ENCODE data around the gene DEGS1.

Gene DEGS1

GRCh38 chr1:224211206-224211962 lies 28.3 kb downstream of the DEGS1 start (continued):
- TF ChIP-seq ZNF692 (tag by site-specific recombination; IDR thresholded peaks at IDR 0.05) (0 out of 2 replicates have a peak, but pooled peaks have one; percentile 13), ZNF776 (tag by site-specific recombination; IDR thresholded peaks at IDR 0.05; ENCODE audit: borderline replicate concordance) (no peak), FEZF1 (tag by site-specific recombination; IDR thresholded peaks at IDR 0.05) (peak; percentile 88), ZNF335 (tag by site-specific recombination; conservative IDR thresholded peaks at IDR 0.05) (peak; percentile 69), GLIS1 (tag by site-specific recombination; IDR thresholded peaks at IDR 0.05) (peak; percentile 57), ZBTB1 (tag by site-specific recombination; IDR thresholded peaks at IDR 0.05) (no peak), ZNF449 (tag by site-specific recombination; IDR thresholded peaks at IDR 0.05) (0 out of 2 replicates have a peak, but pooled peaks have one; percentile 9), MZF1 (tag by site-specific recombination; IDR thresholded peaks at IDR 0.05; ENCODE audit: borderline replicate concordance) (peak; percentile 21; the same call in 1 of the 2 replicates), ZNF394 (tag by site-specific recombination; IDR thresholded peaks at IDR 0.05; ENCODE audit: borderline replicate concordance) (no peak), AEBP2 (tag by site-specific recombination; IDR thresholded peaks at IDR 0.05; ENCODE audit: borderline replicate concordance) (no peak), ZNF660 (tag by site-specific recombination; IDR thresholded peaks at IDR 0.05) (peak; percentile 95; the same call in 1 of the 2 replicates), ZNF629 (tag by site-specific recombination; IDR thresholded peaks at IDR 0.05) (peak; percentile 46; the same call in 1 of the 2 replicates), ZBTB17 (tag by site-specific recombination; IDR thresholded peaks at IDR 0.05) (0 out of 2 replicates have a peak, but pooled peaks have one; percentile 10), HIC1 (tag by site-specific recombination; IDR thresholded peaks at IDR 0.05) (no peak), ZBTB20 (tag by site-specific recombination; IDR thresholded peaks at IDR 0.05) (no peak), ZNF169 (tag by site-specific recombination; IDR thresholded peaks at IDR 0.05) (no peak), KLF10 (tag by site-specific recombination; IDR thresholded peaks at IDR 0.05) (peak; percentile 70), ZXDB (tag by site-specific recombination; IDR thresholded peaks at IDR 0.05) (0 out of 2 replicates have a peak, but pooled peaks have one; percentile 37)

- ChIA-PET POLR2A (interaction anchor here (0.6 kb wide), 2 partner anchors 11 to 36 kb away, joined by 5 to 6 read pairs; no protein-coding TSS in a partner anchor), CTCF (interaction anchor here (0.8 kb wide), 1 partner anchor 30 kb away, joined by 4 read pairs; no protein-coding TSS in a partner anchor)
- Histone ChIP-seq H3K27ac (ENCODE audit: extremely low read depth, low read depth, low read length) (no peak overlapping the region), H3K4me3 (ENCODE audit: low read depth, low read length) (no peak overlapping the region), H3K9me3 (ENCODE audit: control insufficient read depth, insufficient read depth, low read depth, low read length) (no peaks in the 10 kb centered on the region), H3K36me3 (ENCODE audit: control insufficient read depth in 2 of 2, insufficient read depth in 1 of 2, low read length in 2 of 2) (no peaks in the 10 kb centered on the region), H3K4me1 (ENCODE audit: control insufficient read depth, insufficient read depth, low read length) (peaks cover 9% of the 10 kb centered on the region)
- TF ChIP-seq IKZF3 (tag by site-specific recombination; IDR thresholded peaks at IDR 0.05) (0 out of 2 replicates have a peak, but pooled peaks have one; percentile 12), AEBP2 (tag by site-specific recombination; IDR thresholded peaks at IDR 0.05; ENCODE audit: borderline replicate concordance) (no peak), ZFP3 (tag by site-specific recombination; IDR thresholded peaks at IDR 0.05; ENCODE audit: low read depth) (no peak)
These were observed 29.6 kb downstream of the DEGS1 start for GRCh38 chr1:224212618-224213061.

All from HEK293 (cell line).